RCC 7860 (cell line): ENCODE data around the gene SORCS2.

Experiments used
- DNase-seq: peaks from one replicate; pipeline ENCODE4 v3.0.0-alpha.2; 2015; ENCODE audit warnings: low spot score
- FAIRE-seq: peaks from 2 replicates; lab custom pipeline; 2012; peaks lifted over from hg19 to GRCh38; lab: Jason Lieb, UNC

SORCS2 gene

GRCh38 chr4:7457201-7458065 lies 265.1 kb downstream of the SORCS2 start:
- DNase-seq, result no peak
- FAIRE-seq, result no peak

DNA sequence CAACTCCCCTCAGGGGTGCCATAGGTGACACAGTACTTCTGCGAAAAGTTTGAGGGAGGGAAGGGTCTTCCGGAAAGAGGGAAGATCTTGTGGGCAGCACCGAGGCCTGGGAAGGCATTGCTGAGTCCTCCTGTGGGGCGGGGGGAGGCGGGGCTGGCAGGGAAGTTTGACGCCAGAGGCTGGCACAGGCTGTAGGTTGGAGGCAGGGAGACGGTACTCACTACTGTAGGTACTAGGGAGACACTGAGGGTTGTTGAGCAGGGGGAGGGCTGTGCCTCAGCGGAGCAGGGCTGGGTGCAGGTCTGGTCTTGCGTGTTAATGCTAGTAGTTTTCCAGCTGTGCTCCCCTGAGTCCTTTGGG lies 265.7 kb downstream of the SORCS2 start:
- FAIRE-seq (no peak), DNase-seq (no peak)

GRCh38 chr4:7458477-7458876 lies 266.1 kb downstream of the SORCS2 start:
- no peak for DNase-seq
- no peak for FAIRE-seq

DNA sequence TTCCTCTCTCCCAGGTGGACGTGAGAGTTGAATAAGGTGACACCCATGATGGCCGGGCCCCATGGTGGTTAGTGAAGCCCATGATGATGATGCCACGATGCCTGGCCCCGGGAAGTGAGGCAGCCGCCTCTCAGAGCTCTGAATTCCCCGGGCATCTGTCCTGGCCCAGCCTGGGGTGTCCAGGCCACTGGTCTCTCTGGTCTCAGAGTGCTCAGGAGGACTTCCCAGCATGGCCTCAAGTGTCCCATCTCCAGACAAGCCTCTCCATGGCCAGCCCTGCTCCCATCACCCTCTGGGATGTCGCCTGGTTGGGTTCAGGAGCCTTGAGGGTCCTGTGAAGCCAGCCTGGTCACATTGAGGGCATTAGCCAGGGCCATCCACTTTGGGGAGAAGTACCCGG lies 267.1 kb downstream of the SORCS2 start:
- DNase-seq (no peak), FAIRE-seq (no peak)

GRCh38 chr4:7460566-7460965 lies 268.2 kb downstream of the SORCS2 start:
- DNase-seq (no peak), FAIRE-seq (no peak)

GRCh38 chr4:7461230-7461629 lies 268.9 kb downstream of the SORCS2 start:
- FAIRE-seq (no peak), DNase-seq (no peak)

- DNase-seq (no peak), FAIRE-seq (no peak)
Measured at GRCh38 chr4:7462509-7462971, 270.2 kb downstream of the SORCS2 start.

DNA sequence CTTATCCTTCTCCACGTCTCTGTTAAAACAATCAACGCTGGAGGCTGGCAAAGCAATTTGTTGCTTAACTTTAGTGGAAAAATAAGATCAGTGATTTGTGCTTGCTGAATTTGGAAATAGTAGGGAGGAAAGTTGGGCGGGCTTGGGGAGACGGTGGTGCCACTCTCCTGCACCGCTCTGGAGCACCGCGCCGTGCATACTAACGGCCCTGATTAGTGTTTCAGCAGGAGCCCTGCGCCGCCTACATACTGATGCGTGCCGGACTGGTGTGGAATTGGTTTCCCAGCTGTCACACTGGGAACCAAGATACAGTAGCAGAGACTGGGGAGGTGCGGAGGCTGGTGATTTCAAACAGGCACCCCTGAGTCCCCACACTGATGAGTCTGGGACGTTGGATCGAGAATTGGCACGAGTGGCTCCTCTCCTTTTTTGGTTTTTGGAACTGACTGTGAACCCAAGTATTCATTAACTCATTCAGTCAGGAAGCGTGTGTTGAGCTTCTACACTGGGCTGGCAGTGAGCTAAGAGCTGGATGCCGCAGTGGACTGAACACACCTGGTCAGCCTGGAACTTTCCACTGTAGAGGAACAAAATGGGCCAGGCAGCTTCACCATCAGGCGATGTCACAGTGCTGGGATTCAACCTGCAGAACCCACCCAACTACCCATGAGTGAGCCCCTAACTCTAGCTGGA lies 271.4 kb downstream of the SORCS2 start:
- DNase-seq (no peak), FAIRE-seq (no peak)

DNA sequence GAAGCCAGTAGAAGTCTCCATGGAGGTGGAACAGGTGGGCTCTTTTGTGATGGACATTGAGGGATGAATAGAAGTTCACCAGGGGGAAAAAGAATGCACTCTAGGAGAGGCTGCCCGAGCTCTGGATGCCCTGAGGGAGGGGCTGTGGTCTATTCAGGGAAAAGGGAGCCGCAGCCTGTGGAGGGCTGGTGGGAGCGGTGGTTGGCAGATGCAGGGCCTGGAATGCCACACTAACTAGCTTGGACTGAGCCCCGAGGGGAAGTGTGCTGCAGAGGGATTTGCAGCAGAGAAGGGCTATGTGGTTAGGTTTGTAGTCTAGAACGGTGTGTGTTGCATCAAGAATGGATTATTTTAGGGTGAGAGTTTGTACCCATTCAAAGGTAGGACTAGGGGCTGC lies 271.9 kb downstream of the SORCS2 start:
- no peak for FAIRE-seq
- no peak for DNase-seq

- FAIRE-seq (no peak), DNase-seq (no peak)
Measured at GRCh38 chr4:7465017-7465416, 272.7 kb downstream of the SORCS2 start.

DNA sequence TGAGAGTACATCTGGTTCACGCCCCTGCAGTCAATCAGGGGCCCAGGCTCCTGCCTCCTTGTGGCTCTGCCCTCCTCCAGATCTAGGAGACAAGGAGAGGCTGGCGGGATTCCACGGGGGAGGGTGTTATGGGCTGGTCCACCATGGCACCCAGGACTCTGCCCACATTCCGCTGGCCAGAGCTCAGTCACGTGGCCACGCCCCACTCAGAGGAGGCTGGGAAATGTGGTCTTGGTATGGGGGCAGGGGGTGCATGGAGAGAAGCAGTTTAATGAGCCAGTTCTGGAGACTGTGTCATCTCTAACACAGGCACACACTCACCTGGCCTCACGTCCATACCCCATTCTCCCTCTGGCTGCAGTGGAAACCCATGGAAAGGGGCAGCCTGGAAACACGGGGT lies 273.9 kb downstream of the SORCS2 start:
- DNase-seq, result no peak
- no peak for FAIRE-seq

- FAIRE-seq (no peak), DNase-seq (no peak)
Measured at GRCh38 chr4:7466904-7467303, 274.6 kb downstream of the SORCS2 start.

- DNase-seq (no peak), FAIRE-seq (no peak)
Measured at GRCh38 chr4:7467471-7467870, 275.1 kb downstream of the SORCS2 start.

DNA sequence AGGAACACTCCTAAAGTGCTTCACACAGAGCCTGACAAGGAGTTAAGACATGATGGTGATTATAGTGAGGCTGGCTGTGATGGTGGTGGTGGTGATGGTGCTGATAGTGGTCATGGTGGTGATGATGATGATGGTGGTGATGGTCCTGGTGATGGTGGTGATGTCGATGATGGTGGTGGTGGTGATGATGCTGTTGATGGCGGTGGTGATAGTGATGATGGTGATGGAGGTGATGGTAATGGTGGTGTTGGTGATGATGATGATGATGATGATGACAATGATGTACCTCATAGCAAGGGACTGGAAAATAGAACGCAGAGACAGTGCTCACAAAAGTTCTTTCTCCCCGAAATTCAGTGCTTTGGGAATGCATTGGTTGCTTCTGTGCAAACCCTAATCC lies 276.7 kb downstream of the SORCS2 start:
- FAIRE-seq (no peak), DNase-seq (no peak)

- no peak for DNase-seq
- no peak for FAIRE-seq
Measured at GRCh38 chr4:7470111-7470510, 277.8 kb downstream of the SORCS2 start.

GRCh38 chr4:7470522-7471128 lies 278.3 kb downstream of the SORCS2 start:
- FAIRE-seq (no peak), DNase-seq (no peak)

DNA sequence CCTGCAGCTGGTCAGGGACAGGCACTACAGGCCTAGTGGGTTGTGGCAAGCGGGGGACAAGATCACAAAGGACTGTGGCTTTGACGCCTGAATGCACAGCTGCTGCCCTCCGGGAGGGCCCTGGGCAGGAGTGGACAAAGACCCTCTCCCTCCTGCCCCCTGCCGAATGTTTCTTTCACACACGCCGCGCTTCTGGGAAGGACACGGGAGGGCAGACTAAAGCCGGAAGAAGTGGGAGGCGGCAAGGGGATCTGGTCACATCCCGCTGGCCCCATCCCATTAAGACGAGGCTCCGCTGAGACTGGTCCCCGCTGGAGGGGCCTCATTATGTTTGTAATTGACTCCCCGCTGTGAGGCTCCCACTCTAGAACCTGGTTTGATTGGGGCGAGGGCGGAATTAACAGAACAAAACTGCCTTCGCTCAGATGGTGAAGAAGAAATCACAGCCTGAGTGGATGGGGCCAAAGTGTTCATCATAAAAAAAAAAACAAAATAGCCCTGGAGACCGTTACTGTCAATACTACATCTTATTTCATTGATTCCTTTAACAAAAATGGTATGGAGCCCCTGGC lies 280.2 kb downstream of the SORCS2 start:
- FAIRE-seq (no peak), DNase-seq (no peak)

DNA sequence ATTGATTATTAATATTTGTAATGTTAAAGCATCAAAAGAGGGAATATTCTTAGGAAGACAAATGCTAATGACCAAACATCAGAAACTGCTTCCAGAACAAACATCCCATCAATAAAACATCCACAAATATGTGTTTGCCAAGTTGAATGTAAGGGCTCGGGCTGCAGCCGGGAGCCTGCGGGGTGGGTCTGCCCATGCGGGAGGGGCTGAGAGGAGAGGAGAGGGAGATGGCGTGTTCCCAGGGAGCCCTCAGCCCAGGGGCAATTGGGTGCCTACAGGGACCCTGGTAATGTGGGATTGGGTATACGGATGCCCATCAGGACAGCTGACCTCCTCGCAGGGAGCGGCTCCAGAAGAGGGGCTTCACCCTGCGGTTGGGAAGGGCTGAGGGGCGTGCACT lies 280.7 kb downstream of the SORCS2 start:
- no peak for DNase-seq
- FAIRE-seq, result no peak

DNA sequence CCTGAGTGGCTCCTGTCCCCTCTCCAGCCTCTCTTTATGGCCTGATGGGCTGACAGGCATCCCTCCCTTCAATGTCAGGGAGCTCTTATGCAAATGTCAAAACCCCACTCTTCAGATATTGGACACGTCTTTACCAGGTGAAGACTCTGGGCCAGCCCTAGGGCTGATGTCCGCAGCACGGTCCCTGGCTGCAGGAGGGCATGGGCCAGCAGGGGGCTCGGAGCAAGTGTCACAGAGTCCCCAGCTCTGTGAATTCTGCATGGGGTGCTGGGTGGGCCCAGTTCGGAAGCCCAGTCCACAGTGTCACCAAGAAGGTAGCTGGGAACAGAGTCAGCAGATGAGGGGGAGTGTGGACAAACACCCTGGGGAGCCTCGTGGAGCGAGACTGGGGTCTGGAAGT lies 282.0 kb downstream of the SORCS2 start:
- DNase-seq, result no peak
- FAIRE-seq, result no peak

- FAIRE-seq, result no peak
Measured at GRCh38 chr4:7475207-7475606, 282.9 kb downstream of the SORCS2 start.

DNA sequence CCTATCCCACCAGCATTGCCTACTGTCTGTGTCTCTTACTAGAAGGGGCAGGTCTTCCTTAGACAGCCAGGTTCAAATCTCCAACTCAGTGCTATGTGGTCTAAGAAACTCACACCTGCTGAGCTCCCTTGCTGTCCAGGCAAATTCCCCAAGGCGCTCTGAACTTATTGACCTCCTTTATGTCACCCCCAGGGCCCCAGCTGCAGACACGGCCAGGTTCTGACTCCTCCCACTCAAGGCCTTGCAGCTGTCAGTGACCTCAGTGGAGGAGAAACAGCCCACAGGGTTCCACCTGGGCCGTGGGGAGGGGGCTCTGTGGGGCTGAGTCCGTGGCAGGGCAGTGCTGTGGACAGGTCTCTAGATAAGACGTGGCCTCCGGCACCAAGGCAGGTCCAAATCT lies 284.5 kb downstream of the SORCS2 start:
- FAIRE-seq, result no peak
- no peak for DNase-seq

More at GRCh38 chr4:7475207-7475606, 282.9 kb downstream of the SORCS2 start:
- DNase-seq, result no peak

DNA sequence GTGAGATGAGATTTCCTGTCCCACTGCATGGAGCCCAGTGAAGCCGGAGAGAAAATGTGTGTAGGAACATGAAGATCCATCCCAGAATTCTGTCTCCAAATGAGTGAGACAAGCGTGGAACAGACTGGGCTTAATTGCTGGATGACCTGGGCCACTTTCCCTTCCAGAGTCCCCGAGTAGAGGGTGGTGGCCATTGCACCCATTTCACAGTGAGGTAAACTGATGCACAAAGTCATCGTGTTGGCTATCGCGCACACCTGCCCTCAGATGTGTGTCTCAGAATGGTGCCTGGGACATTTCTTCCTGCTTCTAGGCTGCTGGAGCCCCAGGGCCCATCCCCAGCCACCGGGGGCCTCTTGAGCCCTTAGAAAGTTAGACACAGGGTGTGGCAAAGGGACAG lies 285.4 kb downstream of the SORCS2 start:
- FAIRE-seq (no peak), DNase-seq (no peak)
